IMR-90 (cell line): ENCODE results near the gene COL4A1. TPM values are rescaled to one million over a fixed set of nuclear protein-coding genes. Genes with fewer than 3 reads are reported as not detected.
A peak's percentile ranks its signal among the peaks of the same experiment; 100 is the strongest.

Experiments
- ATAC-seq: fragments of 200-7000 bp; cut with Tn5 transposase; 2 replicates; pipeline ENCODE4 v1.9.1; 2020; ENCODE audit warnings: low read depth, mild to moderate bottlenecking, moderate library complexity
- BruUV-seq: library from RNA; stranded (reverse); fragments of 400-500 nt; replicated peaks from 2 replicates; lab custom pipeline; 2021; lab: Mats Ljungman, UMichigan
- CTCF ChIA-PET: fragments of 300-600 bp; formaldehyde crosslinking; extraction: SDS; loops from one replicate; lab custom pipeline; 2021; ENCODE audit warnings: antibody characterized with exemption; lab: Yijun Ruan, JAX
- POLR2A ChIA-PET: fragments of 300-600 bp; sonication (Branson Sonifier 250); formaldehyde crosslinking; loops from one replicate; lab custom pipeline; 2022; ENCODE audit warnings: antibody characterized with exemption; ENCODE audit not compliant: unreplicated experiment; lab: Charles Lee
- DNase-seq: peaks from one replicate; pipeline ENCODE4 v3.0.0; 2013
- H2AFZ ChIP-seq: replicated peaks from 2 replicates; pipeline ENCODE3; 2013; ENCODE audit warnings: low read length, mild to moderate bottlenecking; ENCODE audit not compliant: poor library complexity
- H2AK5ac ChIP-seq: 2 replicates; pipeline ENCODE4 v1.6.1; 2013; ENCODE audit warnings: low read depth, low read length, inconsistent platforms
- H2AK9ac ChIP-seq: replicated peaks from 2 replicates; pipeline ENCODE3; 2013; ENCODE audit warnings: mild to moderate bottlenecking, low read depth, low read length, moderate library complexity; ENCODE audit not compliant: poor library complexity
- H2BK120ac ChIP-seq: 2 replicates; pipeline ENCODE4 v1.6.1; 2013; ENCODE audit warnings: low read depth, low read length, inconsistent platforms
- H2BK15ac ChIP-seq: 3 replicates; pipeline ENCODE4 v1.6.1; 2013; ENCODE audit warnings: low read depth, low read length, inconsistent platforms
- H2BK20ac ChIP-seq: 2 replicates; pipeline ENCODE4 v1.6.1; 2013; ENCODE audit warnings: low read depth, mild to moderate bottlenecking, inconsistent platforms, low read length, moderate library complexity
- H2BK5ac ChIP-seq: 2 replicates; pipeline ENCODE4 v1.6.1; 2013; ENCODE audit warnings: mild to moderate bottlenecking, low read depth, low read length, inconsistent platforms; ENCODE audit not compliant: poor library complexity, severe bottlenecking
- H3K14ac ChIP-seq: replicated peaks from 2 replicates; pipeline ENCODE4 v1.6.1; 2013; ENCODE audit warnings: low read depth, low read length, inconsistent platforms
- H3K18ac ChIP-seq: 2 replicates; pipeline ENCODE4 v1.6.1; 2013; ENCODE audit warnings: low read depth, low read length, control low read depth
- H3K23ac ChIP-seq: 2 replicates; pipeline ENCODE4 v1.6.1; 2013; ENCODE audit warnings: low read depth, low read length, inconsistent platforms
- H3K27ac ChIP-seq: 2 replicates; pipeline ENCODE4 v1.5.1; 2013; ENCODE audit warnings: mild to moderate bottlenecking, control low read depth, low read length; ENCODE audit not compliant: insufficient read depth
- H3K27me3 ChIP-seq: 2 replicates; pipeline ENCODE4 v1.6.1; 2013; ENCODE audit warnings: low read length; ENCODE audit not compliant: control insufficient read depth, insufficient read depth
- H3K36me3 ChIP-seq: 2 replicates; pipeline ENCODE4 v1.6.1; 2013; ENCODE audit warnings: low read length, mixed read lengths; ENCODE audit not compliant: control insufficient read depth, insufficient read depth
- H3K4ac ChIP-seq: 2 replicates; pipeline ENCODE4 v1.6.1; 2013; ENCODE audit warnings: low read depth, low read length, inconsistent platforms
- H3K4me1 ChIP-seq: 2 replicates; pipeline ENCODE4 v1.6.1; 2013; ENCODE audit warnings: low read length, mixed read lengths; ENCODE audit not compliant: control insufficient read depth, insufficient read depth
- H3K4me2 ChIP-seq: 2 replicates; pipeline ENCODE4 v1.6.1; 2013; ENCODE audit warnings: low read depth, mild to moderate bottlenecking, control low read depth, low read length, moderate library complexity
- H3K4me3 ChIP-seq: 2 replicates; pipeline ENCODE4 v1.5.1; 2013; ENCODE audit warnings: low read depth, mild to moderate bottlenecking, control low read depth, low read length, moderate library complexity; ENCODE audit not compliant: insufficient read depth
- H3K56ac ChIP-seq: 2 replicates; pipeline ENCODE4 v1.6.1; 2013; ENCODE audit warnings: low read length, inconsistent platforms; ENCODE audit not compliant: insufficient read depth; ENCODE audit errors: extremely low read depth
- H3K79me1 ChIP-seq, 2 experiments: 2 replicates each; pipeline ENCODE4 v1.6.1; 2013; ENCODE audit warnings: low read length in 2 of 2, inconsistent platforms in 1 of 2, low read depth in 1 of 2
- H3K9ac ChIP-seq: 2 replicates; pipeline ENCODE4 v1.6.1; 2013; ENCODE audit warnings: low read depth, low read length, control low read depth
- H3K9me1 ChIP-seq: 2 replicates; pipeline ENCODE4 v1.6.1; 2013; ENCODE audit warnings: low read length, inconsistent platforms; ENCODE audit not compliant: insufficient read depth
- H3K9me3 ChIP-seq: 2 replicates; pipeline ENCODE4 v1.6.1; 2013; ENCODE audit warnings: low read length; ENCODE audit not compliant: control insufficient read depth, insufficient read depth
- H4K20me1 ChIP-seq: 2 replicates; pipeline ENCODE4 v1.6.1; 2013; ENCODE audit warnings: low read length, inconsistent platforms; ENCODE audit not compliant: insufficient read depth
- H4K5ac ChIP-seq: 2 replicates; pipeline ENCODE4 v1.6.1; 2013; ENCODE audit warnings: mild to moderate bottlenecking, low read depth, low read length, control low read depth
- H4K8ac ChIP-seq, 2 experiments: 2 replicates each; pipeline ENCODE4 v1.6.1; 2013; ENCODE audit warnings: low read depth in 2 of 2, low read length in 2 of 2, control low read depth in 1 of 2, inconsistent platforms in 1 of 2
- H4K91ac ChIP-seq: 2 replicates; pipeline ENCODE4 v1.6.1; 2013; ENCODE audit warnings: low read depth, low read length, inconsistent platforms; ENCODE audit not compliant: insufficient read depth
- MXI1 ChIP-seq: IDR thresholded peaks from 2 replicates; pipeline ENCODE4 v1.6.1; 2012; ENCODE audit warnings: low read depth, mild to moderate bottlenecking, low read length, moderate library complexity, borderline replicate concordance
- NFE2L2 ChIP-seq: fragments of 150-350 bp; IDR thresholded peaks from 2 replicates; pipeline ENCODE4 v1.6.1; 2016; ENCODE audit warnings: low read depth, mild to moderate bottlenecking, low read length
- RCOR1 ChIP-seq: IDR thresholded peaks from 2 replicates; pipeline ENCODE4 v1.6.1; 2012; ENCODE audit warnings: mild to moderate bottlenecking, low read length, improper control_type of control experiment; ENCODE audit not compliant: insufficient replicate concordance
- whole genome bisulfite sequencing, 2 experiments: methylation state at CpG; one replicate each; pipeline versions ENCODE4 v1.1.5 to v1.1.7; 2013; ENCODE audit warnings: missing lambda C conversion rate in 2 of 2; ENCODE audit not compliant: insufficient read length in 1 of 2; ENCODE audit errors: extremely low coverage in 2 of 2; 5-methylcytosine and 5-hydroxymethylcytosine counted together
- dilution Hi-C: fragments of 300-500 bp; cut with HindIII; formaldehyde crosslinking; loops from one replicate; pipeline ENCODE4 v1.14.3; 2018; ENCODE audit warnings: low sequenced_read_pairs; ENCODE audit not compliant: unreplicated experiment
- in situ Hi-C: fragments of 300-500 bp; cut with MboI; formaldehyde crosslinking; loops from 3 replicates; pipeline ENCODE4 v1.14.3; 2019; ENCODE audit warnings: low sequenced_read_pairs, inconsistent platforms, mixed read lengths
- intact Hi-C: fragments of 100-400 bp; cut with micrococcal nuclease; formaldehyde crosslinking; loops from 2 replicates; pipeline ENCODE4 v1.10.0; 2022
- polyA plus RNA-seq, 3 experiments: library from polyadenylated mRNA; depleted of rRNA; stranded (reverse); fragments of >200 nt; gene quantifications; 2 replicates each; pipeline ENCODE4 v1.2.3, GENCODE V29; 2012; ENCODE audit warnings: low replicate concordance in 1 of 3
- total RNA-seq: library from RNA; depleted of rRNA; stranded (reverse); fragments of >200 nt; gene quantifications from 2 replicates; pipeline ENCODE4 v1.2.3, GENCODE V29; 2012

COL4A1 gene
- total and polyA plus RNA-seq, 2 of the 4 experiments (the other 2 are of a cell fraction), result 230 to 337 TPM

DNA sequence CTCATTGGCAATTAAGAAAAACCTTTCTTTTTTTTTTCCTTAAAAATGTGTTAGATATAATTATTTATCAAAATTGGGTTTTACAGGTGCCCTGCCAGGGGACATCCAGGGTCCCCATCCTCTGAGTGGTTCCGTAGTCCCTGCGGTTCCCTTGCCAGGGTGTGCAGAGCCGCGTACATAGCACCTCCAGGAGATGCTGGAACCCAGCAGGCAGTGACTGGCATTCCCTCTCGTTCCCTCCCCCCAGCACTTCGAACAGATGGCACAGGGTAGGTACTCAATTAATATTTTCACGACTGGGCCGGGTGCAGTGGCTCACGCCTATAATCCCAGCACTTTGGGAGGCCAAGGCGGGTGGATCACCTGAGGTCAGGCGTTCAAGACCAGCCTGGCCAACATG, 82.0 kb downstream of the COL4A1 start:
- Histone ChIP-seq H3K36me3 (peaks cover 8% of the 10 kb centered on the region), H4K20me1 (peaks cover 65% of the 10 kb centered on the region), H3K4ac (no peak overlapping the region), H2AK5ac (peak overlapping the region; percentile 78; the same call in 1 of the 2 replicates), H2AK9ac (no peak overlapping the region), H3K79me1 (peaks cover 21 to 74% of the 10 kb centered on the region in 2 experiments), H3K23ac (no peak overlapping the region), H3K27ac (peak overlapping the region; percentile 22; the same call in 1 of the 2 replicates), H3K14ac (no peak overlapping the region), H2AFZ (no peak overlapping the region), H2BK5ac (no peak overlapping the region), H3K56ac (no peak overlapping the region), H3K27me3 (no peaks in the 10 kb centered on the region), H4K5ac (no peak overlapping the region; the same call in 1 of the 2 replicates), H3K9ac (no peak overlapping the region), H3K9me1 (peaks cover 15% of the 10 kb centered on the region), H3K18ac (0 out of 2 replicates have a peak overlapping the region, but pooled peaks have one; percentile 18), H3K4me1 (peaks cover 27% of the 10 kb centered on the region), H4K91ac (no peak overlapping the region), H2BK20ac (no peak overlapping the region), H3K4me3 (no peak overlapping the region), H2BK15ac (no peak overlapping the region), H3K9me3 (no peaks in the 10 kb centered on the region), H4K8ac (no peak overlapping the region), H2BK120ac (no peak overlapping the region), H3K4me2 (no peak overlapping the region)
- dilution Hi-C loops (no loop called here), in situ Hi-C loops (no loop called here), intact Hi-C loops (no loop called here)
- POLR2A ChIA-PET, result no interaction called here
- CTCF ChIA-PET, result interaction anchor here (0.7 kb wide), 1 partner anchor 23 kb away, joined by 3 read pairs; no protein-coding TSS in a partner anchor
- no TSS peak for BruUV-seq
- no peak for TF ChIP-seq RCOR1
- TF ChIP-seq NFE2L2, result no peak
- no peak for TF ChIP-seq MXI1
- DNase-seq (no peak), ATAC-seq (no peak)
- WGBS, 2 experiments, result 100% methylated on average over 1 of the region's 11 CpGs; no CpG with 5 or more reads in 1 of the 2 experiments
